ENCODE data around the gene GPR42.
"Not testable (repeated sequence)": the region's sequence is repeated elsewhere in the genome, so short reads cannot be mapped to it uniquely, and the experiment has no call there.

Gene GPR42

DNA sequence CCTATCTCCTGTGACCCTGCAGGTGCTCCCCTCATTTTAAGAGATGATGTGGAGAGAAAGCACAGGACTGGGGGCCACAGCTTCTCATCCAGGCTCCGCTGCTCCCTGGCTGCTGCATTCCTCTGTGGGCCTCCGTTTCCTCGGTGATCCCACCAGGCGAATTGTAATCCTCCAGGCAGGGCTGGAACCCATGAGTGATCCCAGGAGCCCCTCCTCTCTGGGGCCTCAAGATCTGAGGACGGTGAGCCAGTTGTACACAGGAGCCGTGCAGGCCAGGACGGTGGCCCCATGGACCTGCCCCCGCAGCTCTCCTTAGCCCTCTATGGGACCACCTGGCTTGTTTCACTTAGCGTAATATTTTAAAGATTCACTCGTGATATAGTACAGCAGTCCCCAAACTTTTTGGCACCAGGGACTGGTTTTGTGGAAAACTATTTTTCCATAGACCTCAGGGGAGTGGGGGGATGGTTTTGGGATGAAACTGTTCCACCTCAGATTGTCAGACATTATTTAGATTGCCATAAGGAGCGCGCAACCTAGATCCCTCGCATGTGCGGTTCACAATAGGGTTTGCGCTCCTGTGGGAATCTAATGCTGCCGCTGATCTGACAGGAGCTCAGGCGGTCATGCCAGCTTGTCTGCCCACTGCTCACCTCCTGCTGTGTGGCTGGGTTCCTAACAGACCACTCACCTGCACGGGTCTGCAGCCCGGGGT, 7.0 kb upstream of the GPR42 start:
- no peak for DNase-seq (ENCODE audit: low read depth)

DNA sequence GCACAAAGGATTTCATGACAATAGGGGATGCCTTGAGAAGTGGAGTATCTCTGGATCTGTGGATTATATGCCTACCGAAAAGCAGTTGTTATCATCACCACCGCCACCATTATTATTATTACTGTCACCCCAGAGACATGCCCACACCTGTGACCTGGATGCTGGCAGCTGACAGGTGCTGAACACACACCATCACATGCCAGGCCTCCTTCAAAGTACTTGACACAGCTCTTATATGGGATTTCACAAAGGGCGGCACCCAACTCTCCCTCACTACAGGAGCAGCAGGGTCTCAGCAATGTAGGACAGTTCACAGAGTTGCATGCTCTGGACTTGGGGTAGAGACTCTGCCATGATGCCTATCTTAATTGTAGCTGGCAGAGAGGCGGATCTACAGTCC, 5.6 kb upstream of the GPR42 start:
- no peak for DNase-seq (ENCODE audit: low read depth)

DNA sequence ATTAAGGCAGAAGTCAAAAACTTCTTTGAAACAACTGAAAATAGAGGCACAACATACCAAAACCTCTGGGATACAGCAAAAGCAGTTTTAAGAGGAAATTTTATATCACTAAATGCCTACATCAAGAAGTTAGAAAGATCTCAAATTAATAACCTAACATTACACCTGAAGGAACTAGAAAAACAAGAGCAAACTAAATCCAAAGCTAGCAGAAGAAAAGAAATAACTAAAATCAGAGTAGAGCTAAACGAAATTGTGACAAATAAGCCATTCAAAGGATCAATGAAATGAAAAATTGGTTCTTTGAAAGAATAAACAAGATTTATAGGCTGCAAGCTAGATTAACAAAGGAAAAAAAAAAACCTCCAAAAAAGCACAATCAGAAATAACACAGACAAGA, 2.5 kb upstream of the GPR42 start:
- DNase-seq (ENCODE audit: low read depth): no peak

DNA sequence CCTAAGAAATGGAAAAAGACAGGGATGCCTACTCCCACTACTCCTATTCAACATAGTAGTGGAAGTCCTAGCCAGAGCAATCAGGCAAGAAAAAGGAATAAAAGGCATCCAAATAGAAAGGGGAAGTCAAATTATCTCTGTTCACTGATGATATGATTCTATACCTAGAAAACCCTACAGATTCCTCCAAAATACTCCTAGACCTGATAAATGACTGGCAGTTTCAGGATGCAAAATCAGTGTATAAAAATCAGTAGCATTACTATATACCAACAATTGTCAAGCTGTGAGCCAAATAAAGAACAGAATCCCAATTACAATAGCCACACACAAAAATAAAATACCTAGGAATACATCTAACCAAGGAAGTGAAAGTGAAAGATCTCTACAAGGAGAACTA, 1.3 kb upstream of the GPR42 start:
- no peak for DNase-seq (ENCODE audit: low read depth)

DNA sequence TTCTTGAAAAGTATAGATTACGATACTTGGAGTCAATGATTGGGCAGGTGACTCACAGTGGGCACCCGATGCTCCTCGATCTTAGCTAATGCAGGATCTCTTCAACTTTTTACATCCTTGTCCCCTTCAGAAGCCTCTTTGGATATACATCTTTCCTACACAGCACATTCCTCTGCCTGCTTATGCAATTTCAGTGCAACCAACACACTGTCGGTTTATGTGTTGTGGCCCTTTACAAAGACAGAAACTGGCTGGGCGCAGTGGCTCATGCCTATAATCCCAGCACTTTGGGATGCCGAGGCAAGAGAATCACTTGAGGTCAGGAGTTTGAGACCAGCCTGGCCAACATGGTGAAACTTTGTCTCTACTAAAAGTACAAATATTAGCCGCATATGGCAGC, 2.6 kb downstream of the GPR42 start:
- no peak for DNase-seq (ENCODE audit: low read depth)

DNA sequence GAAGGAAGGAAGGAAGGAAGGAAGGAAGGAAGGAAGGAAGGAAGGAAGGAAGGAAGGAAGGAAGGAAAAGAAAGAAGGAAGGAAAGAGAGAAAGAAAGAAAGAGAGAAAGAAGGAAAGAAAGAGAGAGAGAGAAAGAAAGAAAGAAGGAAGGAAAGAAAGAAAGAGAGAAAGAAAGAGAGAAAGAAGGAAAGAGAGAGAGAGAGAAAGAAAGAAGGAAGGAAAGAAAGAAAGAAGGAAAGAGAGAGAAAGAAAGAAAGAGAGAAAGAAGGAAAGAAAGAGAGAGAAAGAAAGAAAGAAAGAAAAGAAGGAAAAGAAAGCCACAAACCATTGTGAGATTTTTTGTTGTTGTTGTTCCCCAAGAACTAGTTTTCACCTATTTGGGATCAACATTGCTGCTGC, 3.2 kb downstream of the GPR42 start:
- DNase-seq (ENCODE audit: low read depth): not testable (repeated sequence)

DNA sequence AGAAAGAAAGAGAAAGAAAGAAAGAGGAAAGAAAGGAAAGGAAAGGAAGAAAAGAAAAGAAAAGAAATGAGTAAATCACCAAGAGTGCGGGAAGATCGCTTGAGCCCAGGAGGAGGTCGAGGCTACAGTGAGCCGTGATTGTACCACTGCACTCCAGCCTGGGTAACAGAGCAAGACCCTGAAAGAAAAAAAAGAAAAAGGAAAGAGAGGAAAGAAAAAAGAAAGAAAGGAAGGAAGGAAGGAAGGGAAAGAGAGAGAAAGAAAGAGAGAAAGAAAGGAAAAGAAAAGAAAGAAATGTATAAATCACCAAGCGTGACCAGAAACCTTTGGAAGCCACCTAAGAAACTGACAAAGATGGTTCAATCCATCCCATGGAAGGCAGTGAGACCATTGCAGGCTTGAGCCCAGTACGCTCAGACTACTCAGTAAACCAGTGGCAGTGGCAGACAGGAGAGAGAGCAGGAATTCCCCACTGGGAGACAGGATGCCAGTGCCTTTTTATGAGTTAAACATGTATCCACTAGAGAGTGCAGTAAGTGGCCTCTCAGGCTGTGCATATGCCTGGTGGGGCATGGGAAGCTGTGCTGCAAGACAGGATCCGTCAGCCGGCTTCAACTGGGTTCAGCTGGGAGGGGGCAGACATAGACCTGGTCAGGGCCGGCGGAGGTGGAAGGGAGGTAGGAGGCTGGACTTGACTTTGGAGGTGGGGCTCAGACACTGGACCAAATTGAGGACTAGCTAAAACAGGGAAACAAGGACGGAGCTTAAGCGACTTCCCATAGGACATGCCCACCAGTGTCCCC, 4.8 kb downstream of the GPR42 start:
- DNase-seq (ENCODE audit: low read depth): no peak

DNA sequence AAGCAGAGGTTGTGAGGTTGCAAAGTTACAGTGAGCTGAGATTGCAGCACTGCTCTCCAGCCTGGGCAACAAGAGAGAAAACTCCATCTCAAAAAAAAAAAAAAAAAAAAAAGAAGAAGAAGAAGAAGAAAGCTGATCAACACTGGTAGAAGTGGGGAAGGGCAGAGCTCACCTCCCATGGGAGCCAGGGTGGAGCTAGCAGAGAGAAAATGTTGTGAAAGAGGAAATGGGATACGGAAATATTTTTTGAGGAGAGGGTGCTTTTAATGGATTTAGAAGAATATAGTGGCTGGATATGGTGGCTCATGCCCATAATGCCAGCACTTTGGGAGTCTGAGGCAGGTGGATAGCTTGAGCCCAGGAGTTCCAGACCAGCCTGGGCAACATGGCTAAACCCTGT, 6.8 kb downstream of the GPR42 start:
- DNase-seq (ENCODE audit: low read depth): no peak

DNA sequence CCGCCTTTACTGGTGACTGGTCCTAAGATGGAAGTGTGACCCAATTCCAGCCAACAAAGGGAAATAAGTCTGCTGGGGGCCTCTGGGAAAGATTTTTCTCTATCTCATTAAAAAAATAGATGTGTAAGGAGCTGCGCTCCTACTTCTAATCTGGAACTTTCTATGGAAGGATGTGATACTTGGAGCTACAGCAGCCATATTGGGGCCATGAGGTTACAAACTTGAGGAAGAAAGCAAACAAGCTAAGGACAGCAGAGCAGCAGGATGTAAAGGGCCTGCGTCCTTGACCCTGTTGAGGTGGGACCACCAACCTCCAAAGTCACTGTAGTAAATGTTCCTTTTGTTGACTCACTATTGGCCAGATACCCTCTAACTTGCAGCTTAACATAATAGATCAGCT, 7.5 kb downstream of the GPR42 start:
- no peak for DNase-seq (ENCODE audit: low read depth)

DNA sequence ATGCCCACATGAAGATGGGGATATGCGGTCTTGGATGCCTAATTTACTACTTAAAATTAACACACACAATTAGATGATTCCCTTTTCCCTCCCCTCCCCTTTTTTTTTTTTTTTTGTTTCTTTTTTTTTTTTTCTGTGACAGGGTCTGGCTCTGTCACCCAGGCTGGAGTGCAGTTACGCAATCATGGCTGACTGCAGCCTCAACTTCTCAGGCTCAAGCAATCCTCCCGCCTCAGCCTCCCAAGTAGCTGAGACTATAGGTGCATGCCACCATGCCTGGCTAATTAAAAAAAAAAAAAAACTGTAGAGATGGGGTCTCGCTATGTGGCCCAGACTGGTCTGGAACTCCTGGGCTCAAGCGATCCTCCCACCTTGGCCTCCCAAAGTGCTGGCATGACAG, 8.7 kb downstream of the GPR42 start:
- not testable (repeated sequence) for DNase-seq (ENCODE audit: low read depth)

DNA sequence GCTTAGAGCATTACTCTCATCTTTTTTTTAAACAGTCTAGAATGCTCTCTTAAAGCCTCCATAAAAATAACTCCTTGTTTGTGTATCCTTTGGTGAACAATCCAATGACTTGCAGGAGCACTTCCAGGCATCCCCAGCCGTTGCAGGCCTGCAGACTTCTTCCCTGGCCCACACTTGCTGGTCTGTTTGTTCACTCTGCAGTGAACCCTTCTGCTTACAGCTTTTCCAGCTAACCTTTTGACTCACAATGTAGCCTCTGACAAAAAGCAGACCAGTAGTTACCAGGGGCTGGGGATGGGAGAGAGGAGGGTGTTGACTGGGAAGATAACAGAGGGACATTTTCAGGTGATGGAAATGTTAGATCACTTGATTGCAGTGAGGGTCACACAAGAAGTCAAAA, 9.1 kb downstream of the GPR42 start:
- DNase-seq (ENCODE audit: low read depth): no peak

DNA sequence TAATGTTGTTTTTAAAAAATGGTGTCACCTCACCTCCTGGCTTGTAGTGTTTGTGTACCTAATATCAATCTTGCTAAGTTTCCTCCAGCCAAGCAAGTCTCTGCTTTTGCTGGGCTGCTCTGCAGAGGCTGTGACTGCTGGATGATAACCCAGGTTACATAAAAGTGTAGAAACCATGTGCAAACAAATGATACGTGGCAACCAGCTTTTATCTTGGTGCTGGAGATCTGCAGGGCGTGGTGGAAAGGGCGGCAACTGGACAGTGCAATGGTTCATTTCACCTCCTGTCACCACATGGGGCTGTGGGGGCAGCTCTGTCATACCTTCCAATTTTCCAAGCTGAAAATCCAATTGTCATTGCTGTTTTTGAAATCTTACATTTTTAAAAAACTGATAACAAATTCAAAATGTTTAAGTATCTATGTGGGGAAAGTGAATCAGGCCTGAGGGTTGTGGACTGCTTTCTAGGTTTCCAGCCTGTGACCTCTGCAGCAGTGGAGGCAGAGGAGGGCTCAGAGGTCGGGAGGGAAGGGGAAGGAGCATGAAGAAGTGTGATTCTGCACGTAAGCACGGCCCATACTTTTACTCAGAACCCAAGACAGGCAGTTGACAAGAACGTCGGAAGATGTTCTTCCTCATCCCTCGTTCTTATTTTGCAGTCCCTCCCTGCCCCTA, 9.7 kb downstream of the GPR42 start:
- DNase-seq (ENCODE audit: low read depth): no peak

DNA sequence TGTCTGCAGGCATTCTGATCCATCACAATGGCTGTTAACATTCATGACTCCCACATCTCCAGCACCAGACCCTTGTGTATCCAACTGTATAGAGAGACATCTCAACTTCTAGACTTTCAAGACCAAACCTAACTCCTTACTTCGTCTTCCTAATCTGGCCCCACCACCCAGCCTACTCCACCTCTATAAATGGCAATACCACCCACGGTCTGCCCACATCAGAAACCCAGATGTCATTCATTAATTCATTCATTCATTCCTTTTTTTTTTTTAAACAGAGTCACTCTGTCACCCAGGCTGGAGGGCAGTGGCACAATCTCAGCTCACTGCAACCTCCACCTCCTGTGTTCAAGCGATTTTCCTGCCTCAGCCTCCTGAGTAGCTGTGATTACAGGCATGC, 10.4 kb downstream of the GPR42 start:
- DNase-seq (ENCODE audit: low read depth): no peak

DNA sequence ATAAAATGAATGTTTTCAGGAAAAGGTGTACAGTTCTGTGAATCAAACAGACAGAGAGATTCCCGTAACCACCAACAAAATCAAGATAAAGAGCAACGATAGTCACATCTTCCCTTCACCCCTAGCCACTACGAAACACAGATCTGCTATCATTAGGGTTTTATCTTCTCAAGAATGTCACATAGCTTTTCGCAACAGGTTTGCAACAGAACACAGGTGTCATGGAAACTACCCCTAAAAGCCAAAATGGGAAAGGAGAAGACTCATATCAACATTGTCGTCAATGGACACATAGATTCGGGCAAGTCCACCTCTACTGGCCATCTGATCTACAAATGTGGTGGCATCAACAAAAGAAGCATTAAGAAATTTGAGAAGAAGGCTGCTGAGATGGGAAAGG, 11.1 kb downstream of the GPR42 start:
- no peak for DNase-seq (ENCODE audit: low read depth)

DNA sequence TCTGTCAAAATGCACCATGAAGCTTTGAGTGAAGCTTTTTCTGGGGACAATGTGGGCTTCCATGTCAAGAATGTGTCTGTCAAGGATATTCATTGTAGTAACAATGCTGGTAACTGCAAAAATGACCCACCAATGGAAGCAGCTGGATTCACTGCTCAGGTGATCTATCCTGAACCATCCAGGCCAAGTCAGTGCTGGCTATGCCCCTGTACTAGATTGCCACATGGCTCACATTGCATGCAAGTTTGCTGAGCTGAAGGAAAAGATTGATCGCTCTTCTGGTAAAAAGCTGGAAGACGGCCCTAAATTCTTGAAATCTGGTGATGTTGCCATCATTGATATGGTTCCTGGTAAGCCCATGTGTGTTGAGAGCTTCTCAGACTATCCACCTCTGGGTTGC, 12.7 kb downstream of the GPR42 start:
- no peak for DNase-seq (ENCODE audit: low read depth)

DNA sequence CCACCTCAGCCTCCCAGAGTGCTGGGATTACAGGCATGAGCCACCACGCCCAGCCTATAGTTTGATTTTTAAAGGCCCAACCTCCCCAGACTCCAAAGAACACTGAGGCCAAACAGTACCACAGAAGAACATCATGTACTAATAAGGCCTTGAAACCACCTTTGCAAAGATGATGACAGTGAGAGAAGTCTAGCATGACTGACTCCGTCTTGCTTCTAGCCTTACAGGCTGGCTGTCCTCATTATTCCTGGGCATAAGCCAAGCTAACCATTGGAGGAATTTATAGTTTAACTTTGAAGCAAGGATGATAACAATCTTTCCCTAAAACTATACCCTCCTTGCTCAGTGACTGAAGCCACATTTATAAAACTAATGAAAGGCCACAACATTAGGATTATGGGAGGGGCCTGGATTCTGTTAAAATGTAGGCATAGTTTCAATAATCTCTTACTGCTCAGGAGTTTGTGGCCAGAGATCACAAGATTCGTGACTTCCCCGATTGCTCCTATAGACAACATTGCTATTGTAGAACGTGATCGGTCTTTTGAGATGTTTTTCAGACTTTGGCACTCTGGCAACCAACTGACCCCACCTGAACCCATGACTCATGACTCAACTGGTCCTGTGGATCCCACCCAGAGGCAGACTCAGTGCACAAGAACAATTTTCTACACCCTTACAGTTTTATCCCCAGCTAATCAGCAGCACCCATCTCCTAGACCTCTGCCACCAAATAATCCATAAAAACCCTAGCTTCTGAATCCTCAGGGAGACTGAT, 17.6 kb downstream of the GPR42 start:
- no peak for DNase-seq (ENCODE audit: low read depth)

DNA sequence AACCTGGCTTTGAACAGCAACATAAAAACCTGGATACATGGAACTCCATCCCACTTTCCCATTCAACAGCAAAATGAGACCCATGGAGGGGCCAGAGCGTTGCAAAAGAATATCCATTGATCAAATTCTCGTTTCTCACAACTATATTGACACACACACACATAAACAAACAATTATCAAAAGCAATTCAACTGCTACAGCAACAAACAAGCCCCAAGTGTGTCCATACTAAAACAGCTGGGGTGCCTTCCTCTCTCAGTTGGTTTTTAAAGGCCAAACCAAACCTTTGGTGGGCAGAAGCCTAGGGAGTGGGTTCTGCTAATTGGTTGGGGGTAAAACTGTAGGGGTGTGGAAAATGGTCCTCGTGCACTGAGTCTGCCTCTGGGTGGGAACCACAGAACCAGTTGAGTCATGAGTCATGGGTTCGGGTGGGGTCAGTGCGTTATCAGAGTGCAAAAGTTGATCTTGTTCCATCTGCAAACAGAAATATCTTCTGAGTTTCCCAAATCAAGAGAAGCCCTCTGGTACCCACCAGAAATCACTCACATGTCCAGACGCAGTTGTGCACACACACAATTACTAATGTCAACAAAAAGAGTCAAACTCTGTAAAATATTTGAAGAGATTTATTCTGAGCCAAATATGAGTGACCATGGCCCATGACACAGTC, 18.5 kb downstream of the GPR42 start:
- DNase-seq (ENCODE audit: low read depth): no peak

DNA sequence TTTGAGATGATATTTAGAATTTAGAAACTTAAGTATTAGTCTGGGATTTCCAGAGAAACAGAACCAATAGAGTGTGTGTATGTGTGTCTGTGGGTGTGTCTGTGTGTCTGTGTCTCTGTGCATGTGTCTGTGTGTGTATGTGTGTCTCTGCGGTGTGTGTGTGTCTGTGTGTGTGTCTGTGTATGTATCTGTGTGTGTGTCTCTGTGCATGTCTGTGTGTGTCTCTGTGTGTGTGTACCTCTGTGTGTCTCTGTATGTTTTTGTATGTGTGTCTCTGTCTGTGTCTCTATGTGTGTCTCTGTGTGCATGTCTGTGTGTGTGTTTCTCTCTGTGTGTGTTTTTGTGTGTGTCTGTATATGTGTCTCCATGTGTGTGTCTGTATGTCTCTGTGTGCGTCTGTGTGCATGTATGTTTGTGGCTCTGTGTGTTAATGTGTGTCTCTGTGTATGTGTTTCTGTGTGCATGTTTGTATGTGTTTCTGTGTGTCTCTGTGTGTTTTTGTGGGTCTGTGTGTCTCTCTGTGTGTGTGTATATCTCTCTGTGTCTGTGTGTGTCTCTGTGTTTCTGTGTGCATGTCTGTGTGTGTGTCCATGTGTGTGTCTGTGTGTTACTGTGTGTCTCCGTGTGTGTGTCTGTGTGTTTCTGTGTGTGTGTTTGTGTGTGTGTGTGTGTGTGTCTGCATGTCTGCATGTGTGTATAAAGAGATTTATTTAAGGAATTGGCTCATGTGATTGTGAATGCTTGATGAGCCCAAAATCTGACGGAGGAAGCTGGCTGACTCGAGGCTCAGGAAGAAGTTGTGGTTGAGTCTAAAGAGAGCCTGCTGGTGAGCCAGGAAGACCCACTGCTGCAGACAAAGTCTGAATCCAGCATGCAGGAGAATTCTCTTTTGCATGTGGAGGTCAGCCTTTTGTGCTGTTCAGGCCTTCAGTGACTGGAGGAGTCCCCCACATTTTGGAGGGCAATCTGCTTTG, 22.2 kb downstream of the GPR42 start:
- DNase-seq (ENCODE audit: low read depth): no peak

DNA sequence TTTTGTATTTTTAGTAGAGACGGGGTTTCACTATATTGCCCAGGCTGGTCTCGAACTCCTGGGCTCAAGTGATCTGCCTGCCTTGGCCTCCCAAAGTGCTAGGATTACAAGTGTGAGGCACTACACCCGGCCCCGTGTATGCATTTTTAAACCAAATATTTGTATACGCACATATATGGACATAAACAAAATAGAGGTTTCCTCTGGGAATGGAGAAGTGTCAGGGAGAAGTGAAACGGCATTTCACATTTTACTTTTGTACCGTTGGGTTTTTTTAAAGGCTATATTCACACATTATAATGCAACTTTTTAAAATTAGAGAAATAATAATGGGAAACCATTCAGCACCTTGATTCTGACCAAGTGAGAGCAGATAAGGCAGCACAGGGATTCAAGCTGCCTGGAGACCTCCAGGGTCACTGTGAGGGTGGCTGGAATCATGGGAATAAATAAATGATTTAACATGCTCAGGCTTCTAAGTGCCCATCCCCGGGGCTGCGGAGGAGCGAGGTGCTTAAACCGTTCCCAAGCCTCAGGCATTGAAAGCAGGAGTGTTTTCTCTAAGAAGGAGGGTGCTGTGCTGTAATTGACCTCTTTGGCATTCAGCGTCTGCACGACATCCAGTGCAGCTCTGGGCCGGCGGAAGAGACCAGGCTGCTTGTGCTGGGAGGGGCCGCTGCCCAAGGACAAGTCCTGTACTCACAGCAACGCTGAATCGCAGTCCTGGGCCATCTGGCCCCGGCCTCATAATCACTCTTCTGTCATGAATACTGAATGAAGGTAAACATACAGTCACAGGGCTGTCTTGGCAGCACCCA, 24.7 kb downstream of the GPR42 start:
- no peak for DNase-seq (ENCODE audit: low read depth)
